Measurements from ENCODE around the gene EVI5.
A peak's percentile ranks its signal among the peaks of the same experiment; 100 is the strongest.

EVI5 gene

GRCh38 chr1:92784639-92785500 is at the start of gene EVI5:
TSS of gene EVI5 (minus strand) at chr1:92785108. CDS start at chr1:92736546, 48,562 bp downstream.
- DNase-seq (ENCODE audit: low read depth in 2 of 2, low spot score in 1 of 2), result peak; percentile 7 to 16

- DNase-seq (ENCODE audit: low read depth in 2 of 2, low spot score in 1 of 2), result no peak
These were observed 49.7 kb upstream of the EVI5 start for GRCh38 chr1:92834617-92835016.

- DNase-seq (ENCODE audit: low read depth in 2 of 2, low spot score in 1 of 2), result no peak
These were observed 48.9 kb upstream of the EVI5 start for GRCh38 chr1:92833840-92834239.

- no peak for DNase-seq (ENCODE audit: low read depth in 2 of 2, low spot score in 1 of 2)
These were observed 47.7 kb upstream of the EVI5 start for GRCh38 chr1:92832537-92833114.

GRCh38 chr1:92831762-92832536 is 47.0 kb upstream of the EVI5 start, which contains the start of gene RPL5:
TSS of gene RPL5 (plus strand) at chr1:92832040. CDS start at chr1:92832115, 75 bp downstream.
- peak; percentile 92 to 95 for DNase-seq (ENCODE audit: low read depth in 2 of 2, low spot score in 1 of 2)

GRCh38 chr1:92831368-92831761 is 46.5 kb upstream of the EVI5 start:
- no peak for DNase-seq (ENCODE audit: low read depth in 2 of 2, low spot score in 1 of 2)

GRCh38 chr1:92826792-92827191 is 41.9 kb upstream of the EVI5 start:
- DNase-seq (ENCODE audit: low read depth in 2 of 2, low spot score in 1 of 2), result no peak

GRCh38 chr1:92822879-92823278 is 38.0 kb upstream of the EVI5 start:
- no peak for DNase-seq (ENCODE audit: low read depth in 2 of 2, low spot score in 1 of 2)

GRCh38 chr1:92820551-92820950 is 35.6 kb upstream of the EVI5 start:
- DNase-seq (ENCODE audit: low read depth in 2 of 2, low spot score in 1 of 2), result no peak

GRCh38 chr1:92820024-92820423 is 35.1 kb upstream of the EVI5 start:
- DNase-seq (ENCODE audit: low read depth in 2 of 2, low spot score in 1 of 2), result no peak

- DNase-seq (ENCODE audit: low read depth in 2 of 2, low spot score in 1 of 2), result no peak
These were observed 33.3 kb upstream of the EVI5 start for GRCh38 chr1:92817986-92818764.

GRCh38 chr1:92817137-92817697 is 32.3 kb upstream of the EVI5 start:
- DNase-seq (ENCODE audit: low read depth in 2 of 2, low spot score in 1 of 2), result no peak

- no peak for DNase-seq (ENCODE audit: low read depth in 2 of 2, low spot score in 1 of 2)
These were observed 31.8 kb upstream of the EVI5 start for GRCh38 chr1:92816732-92817131.

- no peak for DNase-seq (ENCODE audit: low read depth in 2 of 2, low spot score in 1 of 2)
These were observed 23.5 kb upstream of the EVI5 start for GRCh38 chr1:92808381-92808780.

- no peak for DNase-seq (ENCODE audit: low read depth in 2 of 2, low spot score in 1 of 2)
These were observed 20.3 kb upstream of the EVI5 start for GRCh38 chr1:92805216-92805615.

GRCh38 chr1:92804721-92805201 is 19.9 kb upstream of the EVI5 start:
- no peak for DNase-seq (ENCODE audit: low read depth in 2 of 2, low spot score in 1 of 2)

- no peak for DNase-seq (ENCODE audit: low read depth in 2 of 2, low spot score in 1 of 2)
These were observed 18.4 kb upstream of the EVI5 start for GRCh38 chr1:92803140-92803887.

- no peak for DNase-seq (ENCODE audit: low read depth in 2 of 2, low spot score in 1 of 2)
These were observed 13.1 kb upstream of the EVI5 start for GRCh38 chr1:92797961-92798360.

- no peak for DNase-seq (ENCODE audit: low read depth in 2 of 2, low spot score in 1 of 2)
These were observed 12.4 kb upstream of the EVI5 start for GRCh38 chr1:92797297-92797696.

- no peak for DNase-seq (ENCODE audit: low read depth in 2 of 2, low spot score in 1 of 2)
These were observed 10.3 kb upstream of the EVI5 start for GRCh38 chr1:92795166-92795565.
